Measurements from ENCODE around the gene SIAE. TPM values are rescaled to one million over a fixed set of nuclear protein-coding genes. Genes with fewer than 3 reads are reported as not detected.

Gene SIAE
- total RNA-seq, 1 donor from 2014 or later, result 2.1 TPM

- Histone ChIP-seq H3K4me1 (ENCODE audit: control insufficient read depth in 3 of 3, insufficient read depth in 3 of 3, low read length in 3 of 3) (peaks cover 2 to 6% (median 4%) of the 10 kb centered on the region in 3 donors), H3K27ac (ENCODE audit: low read depth, low read length) (no peak overlapping the region), H3K27me3 (ENCODE audit: control insufficient read depth in 3 of 3, insufficient read depth in 3 of 3, low read length in 3 of 3) (no peaks in the 10 kb centered on the region), H3K36me3 (ENCODE audit: control insufficient read depth in 3 of 3, insufficient read depth in 3 of 3, low read length in 3 of 3) (peaks cover 0 to 27% (median 9%) of the 10 kb centered on the region in 3 donors), H3K4me3 (ENCODE audit: low read length in 3 of 3) (no peak overlapping the region), H3K9me3 (ENCODE audit: control insufficient read depth in 3 of 3, low read length in 3 of 3) (no peaks in the 10 kb centered on the region), H3K9ac (ENCODE audit: low read depth in 1 of 3, low read length in 3 of 3) (no peak overlapping the region)
Observed at GRCh38 chr11:124648610-124649009, 24.9 kb downstream of the SIAE start.

- H3K27ac ChIP-seq (ENCODE audit: low read depth, low read length), result no peak overlapping the region
- H3K9me3 ChIP-seq (ENCODE audit: control insufficient read depth in 3 of 3, low read length in 3 of 3), result no peaks in the 10 kb centered on the region
- H3K4me3 ChIP-seq (ENCODE audit: low read length in 3 of 3), result no peak overlapping the region
- peaks cover 0 to 14% (median 9%) of the 10 kb centered on the region in 3 donors for H3K36me3 ChIP-seq (ENCODE audit: control insufficient read depth in 3 of 3, insufficient read depth in 3 of 3, low read length in 3 of 3)
- H3K9ac ChIP-seq (ENCODE audit: low read depth in 1 of 3, low read length in 3 of 3), result no peak overlapping the region
- H3K4me1 ChIP-seq (ENCODE audit: control insufficient read depth in 3 of 3, insufficient read depth in 3 of 3, low read length in 3 of 3), result peaks cover 2 to 6% (median 4%) of the 10 kb centered on the region in 3 donors
- H3K27me3 ChIP-seq (ENCODE audit: control insufficient read depth in 3 of 3, insufficient read depth in 3 of 3, low read length in 3 of 3), result no peaks in the 10 kb centered on the region
Observed at GRCh38 chr11:124646148-124646547, 27.4 kb downstream of the SIAE start.

GRCh38 chr11:124644426-124645280 lies 28.9 kb downstream of the SIAE start:
- no peak overlapping the region for H3K27ac ChIP-seq (ENCODE audit: low read depth, low read length)
- peaks cover 2 to 6% (median 4%) of the 10 kb centered on the region in 3 donors for H3K4me1 ChIP-seq (ENCODE audit: control insufficient read depth in 3 of 3, insufficient read depth in 3 of 3, low read length in 3 of 3)
- peak overlapping the region in 1 of 3 donors; percentile 18 for H3K9ac ChIP-seq (ENCODE audit: low read depth in 1 of 3, low read length in 3 of 3)
- H3K36me3 ChIP-seq (ENCODE audit: control insufficient read depth in 3 of 3, insufficient read depth in 3 of 3, low read length in 3 of 3), result peaks cover 0 to 11% (median 11%) of the 10 kb centered on the region in 3 donors
- no peaks in the 10 kb centered on the region for H3K9me3 ChIP-seq (ENCODE audit: control insufficient read depth in 3 of 3, low read length in 3 of 3)
- H3K4me3 ChIP-seq (ENCODE audit: low read length in 3 of 3), result peak overlapping the region; percentile 38 to 55 (median 42)
- no peaks in the 10 kb centered on the region for H3K27me3 ChIP-seq (ENCODE audit: control insufficient read depth in 3 of 3, insufficient read depth in 3 of 3, low read length in 3 of 3)

GRCh38 chr11:124643605-124644425 lies 29.7 kb downstream of the SIAE start:
- Histone ChIP-seq H3K4me3 (ENCODE audit: low read length in 3 of 3) (no peak overlapping the region), H3K27ac (ENCODE audit: low read depth, low read length) (no peak overlapping the region), H3K36me3 (ENCODE audit: control insufficient read depth in 3 of 3, insufficient read depth in 3 of 3, low read length in 3 of 3) (peaks cover 0 to 16% (median 16%) of the 10 kb centered on the region in 3 donors), H3K9me3 (ENCODE audit: control insufficient read depth in 3 of 3, low read length in 3 of 3) (no peaks in the 10 kb centered on the region), H3K4me1 (ENCODE audit: control insufficient read depth in 3 of 3, insufficient read depth in 3 of 3, low read length in 3 of 3) (peaks cover 2 to 6% (median 4%) of the 10 kb centered on the region in 3 donors), H3K27me3 (ENCODE audit: control insufficient read depth in 3 of 3, insufficient read depth in 3 of 3, low read length in 3 of 3) (no peaks in the 10 kb centered on the region), H3K9ac (ENCODE audit: low read depth in 1 of 3, low read length in 3 of 3) (no peak overlapping the region)

GRCh38 chr11:124643042-124643604 lies 30.4 kb downstream of the SIAE start:
- no peak overlapping the region for H3K4me3 ChIP-seq (ENCODE audit: low read length in 3 of 3)
- no peak overlapping the region for H3K27ac ChIP-seq (ENCODE audit: low read depth, low read length)
- H3K27me3 ChIP-seq (ENCODE audit: control insufficient read depth in 3 of 3, insufficient read depth in 3 of 3, low read length in 3 of 3), result no peaks in the 10 kb centered on the region
- H3K4me1 ChIP-seq (ENCODE audit: control insufficient read depth in 3 of 3, insufficient read depth in 3 of 3, low read length in 3 of 3), result peaks cover 2 to 6% (median 4%) of the 10 kb centered on the region in 3 donors
- no peaks in the 10 kb centered on the region for H3K9me3 ChIP-seq (ENCODE audit: control insufficient read depth in 3 of 3, low read length in 3 of 3)
- no peak overlapping the region for H3K9ac ChIP-seq (ENCODE audit: low read depth in 1 of 3, low read length in 3 of 3)
- peaks cover 3 to 22% (median 21%) of the 10 kb centered on the region in 3 donors for H3K36me3 ChIP-seq (ENCODE audit: control insufficient read depth in 3 of 3, insufficient read depth in 3 of 3, low read length in 3 of 3)

GRCh38 chr11:124642628-124643027 lies 30.9 kb downstream of the SIAE start:
- Histone ChIP-seq H3K27me3 (ENCODE audit: control insufficient read depth in 3 of 3, insufficient read depth in 3 of 3, low read length in 3 of 3) (no peaks in the 10 kb centered on the region), H3K27ac (ENCODE audit: low read depth, low read length) (no peak overlapping the region), H3K4me3 (ENCODE audit: low read length in 3 of 3) (no peak overlapping the region), H3K9ac (ENCODE audit: low read depth in 1 of 3, low read length in 3 of 3) (no peak overlapping the region), H3K4me1 (ENCODE audit: control insufficient read depth in 3 of 3, insufficient read depth in 3 of 3, low read length in 3 of 3) (peaks cover 2 to 6% (median 4%) of the 10 kb centered on the region in 3 donors), H3K36me3 (ENCODE audit: control insufficient read depth in 3 of 3, insufficient read depth in 3 of 3, low read length in 3 of 3) (peaks cover 5 to 23% (median 22%) of the 10 kb centered on the region in 3 donors), H3K9me3 (ENCODE audit: control insufficient read depth in 3 of 3, low read length in 3 of 3) (no peaks in the 10 kb centered on the region)

GRCh38 chr11:124640666-124641065 lies 32.9 kb downstream of the SIAE start:
- H3K9me3 ChIP-seq (ENCODE audit: control insufficient read depth in 3 of 3, low read length in 3 of 3), result no peaks in the 10 kb centered on the region
- no peaks in the 10 kb centered on the region for H3K27me3 ChIP-seq (ENCODE audit: control insufficient read depth in 3 of 3, insufficient read depth in 3 of 3, low read length in 3 of 3)
- H3K4me3 ChIP-seq (ENCODE audit: low read length in 3 of 3), result no peak overlapping the region
- H3K27ac ChIP-seq (ENCODE audit: low read depth, low read length), result no peak overlapping the region
- H3K36me3 ChIP-seq (ENCODE audit: control insufficient read depth in 3 of 3, insufficient read depth in 3 of 3, low read length in 3 of 3), result peaks cover 16 to 38% (median 34%) of the 10 kb centered on the region in 3 donors
- H3K4me1 ChIP-seq (ENCODE audit: control insufficient read depth in 3 of 3, insufficient read depth in 3 of 3, low read length in 3 of 3), result peaks cover 2 to 6% (median 4%) of the 10 kb centered on the region in 3 donors
- H3K9ac ChIP-seq (ENCODE audit: low read depth in 1 of 3, low read length in 3 of 3), result no peak overlapping the region

- H3K36me3 ChIP-seq (ENCODE audit: control insufficient read depth in 3 of 3, insufficient read depth in 3 of 3, low read length in 3 of 3), result peaks cover 18 to 42% (median 41%) of the 10 kb centered on the region in 3 donors
Observed at GRCh38 chr11:124639186-124639585, 34.4 kb downstream of the SIAE start.

GRCh38 chr11:124638500-124638899 lies 35.0 kb downstream of the SIAE start:
- H3K4me1 ChIP-seq (ENCODE audit: control insufficient read depth in 3 of 3, insufficient read depth in 3 of 3, low read length in 3 of 3), result no peaks in the 10 kb centered on the region
- H3K27me3 ChIP-seq (ENCODE audit: control insufficient read depth in 3 of 3, insufficient read depth in 3 of 3, low read length in 3 of 3), result no peaks in the 10 kb centered on the region
- peaks cover 18 to 46% (median 46%) of the 10 kb centered on the region in 3 donors for H3K36me3 ChIP-seq (ENCODE audit: control insufficient read depth in 3 of 3, insufficient read depth in 3 of 3, low read length in 3 of 3)
- H3K4me3 ChIP-seq (ENCODE audit: low read length in 3 of 3), result no peak overlapping the region
- no peak overlapping the region for H3K27ac ChIP-seq (ENCODE audit: low read depth, low read length)
- H3K9ac ChIP-seq (ENCODE audit: low read depth in 1 of 3, low read length in 3 of 3), result no peak overlapping the region
- no peaks in the 10 kb centered on the region for H3K9me3 ChIP-seq (ENCODE audit: control insufficient read depth in 3 of 3, low read length in 3 of 3)

More at GRCh38 chr11:124639186-124639585, 34.4 kb downstream of the SIAE start:
- Histone ChIP-seq H3K9ac (ENCODE audit: low read depth in 1 of 3, low read length in 3 of 3) (no peak overlapping the region), H3K4me3 (ENCODE audit: low read length in 3 of 3) (no peak overlapping the region), H3K9me3 (ENCODE audit: control insufficient read depth in 3 of 3, low read length in 3 of 3) (no peaks in the 10 kb centered on the region), H3K27me3 (ENCODE audit: control insufficient read depth in 3 of 3, insufficient read depth in 3 of 3, low read length in 3 of 3) (no peaks in the 10 kb centered on the region), H3K27ac (ENCODE audit: low read depth, low read length) (no peak overlapping the region), H3K4me1 (ENCODE audit: control insufficient read depth in 3 of 3, insufficient read depth in 3 of 3, low read length in 3 of 3) (peaks cover 0 to under 1% (median 0%) of the 10 kb centered on the region in 3 donors)

Measured in skeletal muscle tissue (tissue), 4 donors.